K562 (cell line): ENCODE measurements around the gene TRANK1. TPM values are rescaled to one million over a fixed set of nuclear protein-coding genes. Genes with fewer than 3 reads are reported as not detected.
A peak's percentile ranks its signal among the peaks of the same experiment; 100 is the strongest.

ENCODE experiments used
- ATAC-seq: fragments of 200-7000 bp; cut with Tn5 transposase; 3 replicates; pipeline ENCODE4 v1.9.1; 2020; ENCODE audit warnings: moderate library complexity
- BruUV-seq: library from RNA; stranded (reverse); fragments of 400-500 nt; replicated peaks from 2 replicates; lab custom pipeline; 2021; lab: Mats Ljungman, UMichigan
- CTCF ChIA-PET: fragments of 300-600 bp; formaldehyde crosslinking; extraction: SDS; loops from one replicate; lab custom pipeline; 2021; ENCODE audit warnings: low intra/inter-chr PET ratio; lab: Yijun Ruan, JAX
- POLR2A ChIA-PET: fragments of 300-600, 350-650 bp; sonication (Branson Sonifier 250); formaldehyde crosslinking; extraction: SDS; loops from one replicate; lab custom pipeline; 2021; ENCODE audit warnings: antibody characterized with exemption, inconsistent platforms; lab: Yijun Ruan, JAX
- DNase-seq, 4 experiments: peaks; one replicate each; pipeline versions ENCODE4 v3.0.0 to v3.0.0-alpha.2; 2011 to 2018; ENCODE audit warnings: low spot score in 3 of 4, mixed read lengths in 3 of 4; ENCODE audit errors: extremely low read depth in 1 of 4
- FAIRE-seq: peaks from 2 replicates; lab custom pipeline; 2011; peaks lifted over from hg19 to GRCh38; lab: Jason Lieb, UNC
- H2AFZ ChIP-seq: 2 replicates; pipeline ENCODE4 v1.6.0; 2011; ENCODE audit warnings: low read depth, low read length, control low read depth, inconsistent platforms
- H3K27ac ChIP-seq: fragments of 200-600 bp; 3 replicates; pipeline ENCODE4 v1.8.0; 2011; ENCODE audit warnings: low read depth, mild to moderate bottlenecking, control low read depth, inconsistent platforms, low read length, moderate library complexity, mixed read lengths; ENCODE audit errors: extremely low read depth
- H3K27me3 ChIP-seq, 2 experiments: fragments of 300-600 bp in 1 of 2; 2 replicates in 1 of 2; 3 replicates in 1 of 2; pipeline versions ENCODE4 v1.6.0 to v1.8.0; 2011; ENCODE audit warnings: inconsistent platforms in 2 of 2, low read length in 2 of 2, mild to moderate bottlenecking in 1 of 2, mixed read lengths in 1 of 2, moderate library complexity in 1 of 2; ENCODE audit not compliant: control insufficient read depth in 2 of 2, insufficient read depth in 2 of 2
- H3K36me3 ChIP-seq: fragments of 300-600 bp; 3 replicates; pipeline ENCODE4 v1.8.0; 2011; ENCODE audit warnings: mild to moderate bottlenecking, low read length, inconsistent platforms; ENCODE audit not compliant: control insufficient read depth, insufficient read depth
- H3K4me1 ChIP-seq, 2 experiments: fragments of 200-600 bp in 1 of 2; replicated peaks in 1 of 2; 2 replicates in 1 of 2; 3 replicates in 1 of 2; pipeline versions ENCODE4 v1.5.1 to v1.8.0; 2011; ENCODE audit warnings: inconsistent platforms in 2 of 2, low read length in 2 of 2, mild to moderate bottlenecking in 1 of 2, mixed read lengths in 1 of 2, moderate library complexity in 1 of 2; ENCODE audit not compliant: control insufficient read depth in 2 of 2, insufficient read depth in 2 of 2
- H3K4me2 ChIP-seq: 2 replicates; pipeline ENCODE4 v1.6.1; 2011; ENCODE audit warnings: low read length, control low read depth, inconsistent platforms, mixed read lengths; ENCODE audit not compliant: insufficient read depth
- H3K4me3 ChIP-seq: fragments of 200-600 bp; sonication (generic), shearing (Covaris generic); 2 replicates; pipeline ENCODE4 v1.5.1; 2016; ENCODE audit warnings: control low read depth, inconsistent platforms
- H3K79me2 ChIP-seq: fragments of 200-600 bp; 3 replicates; pipeline ENCODE4 v1.8.0; 2011; ENCODE audit warnings: low read length, inconsistent platforms; ENCODE audit not compliant: control insufficient read depth, insufficient read depth
- H3K9ac ChIP-seq, 2 experiments: 2 replicates each; pipeline versions ENCODE4 v1.6.0 to v1.6.1; 2011; ENCODE audit warnings: low read depth in 2 of 2, low read length in 2 of 2, control low read depth in 1 of 2, inconsistent platforms in 1 of 2, mild to moderate bottlenecking in 1 of 2, mixed read lengths in 1 of 2; ENCODE audit not compliant: insufficient read depth in 1 of 2
- H3K9me1 ChIP-seq: one replicate; pipeline ENCODE4 v1.6.0; 2011; ENCODE audit warnings: inconsistent platforms, mild to moderate bottlenecking, low read length, moderate library complexity; ENCODE audit not compliant: control insufficient read depth, insufficient read depth
- H3K9me3 ChIP-seq: replicated peaks from 2 replicates; pipeline ENCODE4 v1.5.1; 2011; ENCODE audit warnings: low read depth, low read length, inconsistent platforms; ENCODE audit not compliant: control insufficient read depth, insufficient read depth
- H4K20me1 ChIP-seq: replicated peaks from 2 replicates; pipeline ENCODE4 v1.6.1; 2011; ENCODE audit warnings: low read length, inconsistent platforms, mixed read lengths; ENCODE audit not compliant: control insufficient read depth, insufficient read depth
- C11orf30 ChIP-seq: fragments of 450-650 bp; IDR thresholded peaks from 2 replicates; pipeline ENCODE4 v1.6.1; 2016; ENCODE audit warnings: low read depth, mild to moderate bottlenecking
- CEBPG ChIP-seq, 3 experiments: fragments of 200-800 bp in 1 of 3; sonication (Bioruptor generic) in 1 of 3; sonication (generic) in 1 of 3; formaldehyde crosslinking in 1 of 3; IDR thresholded peaks in 2 of 3; conservative IDR thresholded peaks in 1 of 3; 2 replicates each; pipeline versions ENCODE4 v1.6.1 to v1.8.0; 2016 to 2022; ENCODE audit warnings: missing compliant biosample characterization in 2 of 3, missing genetic modification characterization in 2 of 3, mild to moderate bottlenecking in 1 of 3, missing genetic modification reagents in 1 of 3
- FOXP1 ChIP-seq: sonication (generic); formaldehyde crosslinking; IDR thresholded peaks from 2 replicates; pipeline ENCODE4 v1.8.0; 2022; ENCODE audit warnings: mild to moderate bottlenecking, missing genetic modification reagents
- KAT2B ChIP-seq: IDR thresholded peaks from one replicate; pipeline ENCODE4 v1.6.1; 2012; ENCODE audit warnings: low read depth, mild to moderate bottlenecking, control low read depth, inconsistent platforms, low read length, moderate library complexity
- RFX1 ChIP-seq: fragments of 450-650 bp; IDR thresholded peaks from 2 replicates; pipeline ENCODE4 v1.6.1; 2016; ENCODE audit warnings: mild to moderate bottlenecking, moderate library complexity
- SPI1 ChIP-seq: IDR thresholded peaks from 2 replicates; pipeline ENCODE4 v1.6.1; 2011; ENCODE audit warnings: low read depth, low read length, control low read depth, borderline replicate concordance
- ZEB2 ChIP-seq: fragments of 450-650 bp; IDR thresholded peaks from 2 replicates; pipeline ENCODE4 v1.6.1; 2016
- ZNF449 ChIP-seq: fragments of 250-450 bp; sonication (Bioruptor Pico); IDR thresholded peaks from 2 replicates; pipeline ENCODE4 v1.8.0; 2022; ENCODE audit warnings: moderate library complexity, mild to moderate bottlenecking, inconsistent platforms
- ZNF830 ChIP-seq: fragments of 250-450 bp; sonication (Bioruptor Pico); IDR thresholded peaks from 2 replicates; pipeline ENCODE4 v1.5.0; 2021; ENCODE audit warnings: mild to moderate bottlenecking
- WGBS: fragments of 100-300 bp; shearing (Covaris generic); methylation state at CpG from one replicate; pipeline ENCODE4 v1.1.6; 2016; ENCODE audit warnings: low coverage, mixed read lengths; ENCODE audit not compliant: insufficient coverage; ENCODE audit errors: missing lambda C conversion rate; 5-methylcytosine and 5-hydroxymethylcytosine counted together
- in situ Hi-C: fragments of 300-500 bp; cut with MboI; formaldehyde crosslinking; loops from 4 replicates; pipeline ENCODE4 v1.15.0; 2018; ENCODE audit warnings: inconsistent platforms, mixed read lengths
- intact Hi-C: fragments of 100-400 bp; cut with micrococcal nuclease; formaldehyde crosslinking; loops from 2 replicates; pipeline ENCODE4 v1.14.2; 2022
- polyA plus RNA-seq, 8 experiments: library from polyadenylated mRNA; depleted of rRNA in 4 of 8; stranded (reverse) in 5 of 8; unstranded in 3 of 8; fragments of >200 nt; fragmentation: Nextera tagmentation in 2 of 8; fragmentation: Illumina TruSeq in 1 of 8; extraction: Ambion mirVana in 2 of 8; extraction: Trizol in 1 of 8; gene quantifications; 2 replicates each; pipeline versions ENCODE4 v1.2.1 to v1.2.3, GENCODE V29; 2011 to 2014; ENCODE audit warnings: inconsistent platforms in 1 of 8, missing spikeins in 1 of 8
- total RNA-seq, 7 experiments: library from RNA; depleted of rRNA in 6 of 7; stranded (reverse); fragments of >200 nt in 6 of 7; fragmentation: Illumina TruSeq in 2 of 7; extraction: Trizol in 2 of 7; gene quantifications; 2 replicates each; pipeline versions ENCODE4 v1.2.1 to v1.2.3, GENCODE V29; 2011 to 2021; ENCODE audit warnings: low replicate concordance in 1 of 7
- TF ChIP-seq, protein P1 (sequence below): fragments of 450-650 bp; IDR thresholded peaks from 2 replicates; pipeline ENCODE4 v1.6.1; 2017; ENCODE audit warnings: antibody characterized with exemption

The TRANK1 gene
- total and polyA plus RNA-seq, 9 of the 15 experiments (the other 6 are each of a cell fraction or from before 2014, with no cell fraction given) = 0.41 to 5.3 (median 2.1) TPM

DNA sequence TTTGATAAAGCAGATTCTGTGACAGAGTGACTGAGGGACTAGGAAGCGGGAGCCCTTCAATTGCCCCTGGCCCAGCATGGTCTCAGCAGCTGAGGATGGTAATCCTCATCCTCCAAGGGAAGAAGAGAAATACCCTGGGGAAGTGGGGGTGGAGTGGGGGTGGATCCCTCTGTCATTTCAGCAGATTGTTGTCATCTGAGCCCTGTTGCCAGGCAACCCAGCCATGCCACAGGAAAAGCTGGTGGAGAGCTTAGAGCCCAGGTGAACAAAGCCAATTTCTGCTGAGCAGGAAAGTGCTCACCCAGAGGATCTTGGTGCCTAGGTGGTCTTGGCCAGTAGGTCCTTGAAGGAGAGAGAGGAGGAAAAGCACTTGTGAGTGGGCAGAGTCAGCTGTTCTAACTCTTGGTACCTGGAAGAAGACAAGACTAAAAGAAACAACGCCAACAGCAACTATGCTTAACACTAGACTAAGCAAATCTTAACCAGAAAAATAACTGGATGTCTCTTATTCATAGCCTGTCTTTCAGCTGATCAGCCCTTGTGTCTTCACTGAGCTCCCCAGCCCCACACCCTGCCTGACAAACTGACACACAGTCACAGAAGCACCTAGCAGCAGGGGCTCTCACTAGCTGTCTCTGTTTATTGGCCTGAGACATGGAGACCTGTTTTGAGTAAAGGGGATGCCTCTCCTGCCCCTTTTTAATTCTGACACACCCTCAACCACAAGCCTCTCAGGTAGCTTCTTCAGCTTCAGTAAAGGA lies 140.4 kb downstream of the TRANK1 start:
- POLR2A ChIA-PET = interaction anchor here (1.2 kb wide), 1 partner anchor 13 kb away, joined by 3 read pairs; no protein-coding TSS in a partner anchor
- TF ChIP-seq RFX1 (peak; percentile 70), ZEB2 (no peak)
- TF ChIP-seq, all 486 proteins: peak for 1
- 0% methylated on average over 2 of the region's 2 CpGs for WGBS
- Histone ChIP-seq H3K9me1 (no peaks in the 10 kb centered on the region), H2AFZ (no peak overlapping the region), H3K4me3 (no peak overlapping the region), H3K4me2 (no peak overlapping the region), H3K9me3 (no peaks in the 10 kb centered on the region), H3K36me3 (no peaks in the 10 kb centered on the region), H3K27ac (no peak overlapping the region), H3K4me1 (no peaks in the 10 kb centered on the region), H3K27me3 (peaks cover 0 to 4% of the 10 kb centered on the region in 2 experiments; a peak in 1 of 5 replicates), H3K9ac (no peak overlapping the region), H3K79me2 (no peaks in the 10 kb centered on the region), H4K20me1 (no peaks in the 10 kb centered on the region)
- intact Hi-C loops (no loop called here), in situ Hi-C loops (no loop called here)
- no peak for FAIRE-seq
- no peak for ATAC-seq
- CTCF ChIA-PET = no interaction called here
- no TSS peak for BruUV-seq
- DNase-seq = no peak

- WGBS = 1% methylated on average over 5 of the region's 5 CpGs
- no peaks in the 10 kb centered on the region for H3K9me1 ChIP-seq
- no TSS peak for BruUV-seq
- H3K4me3 ChIP-seq = no peak overlapping the region
- ATAC-seq (no peak), DNase-seq (no peak), FAIRE-seq (no peak)
- no peak overlapping the region for H3K27ac ChIP-seq
- H3K9ac ChIP-seq = no peak overlapping the region
- H4K20me1 ChIP-seq = no peaks in the 10 kb centered on the region
- no peak overlapping the region for H3K4me2 ChIP-seq
- no peaks in the 10 kb centered on the region for H3K79me2 ChIP-seq
- no peaks in the 10 kb centered on the region for H3K9me3 ChIP-seq
- H2AFZ ChIP-seq = no peak overlapping the region
- ChIA-PET CTCF (no interaction called here), POLR2A (no interaction called here)
- intact Hi-C loops (no loop called here), in situ Hi-C loops (no loop called here)
- H3K4me1 ChIP-seq = no peaks in the 10 kb centered on the region
- H3K36me3 ChIP-seq = no peaks in the 10 kb centered on the region
- H3K27me3 ChIP-seq = peaks cover 0 to 4% of the 10 kb centered on the region in 2 experiments; a peak in 1 of 5 replicates
- TF ChIP-seq, protein P1, sequence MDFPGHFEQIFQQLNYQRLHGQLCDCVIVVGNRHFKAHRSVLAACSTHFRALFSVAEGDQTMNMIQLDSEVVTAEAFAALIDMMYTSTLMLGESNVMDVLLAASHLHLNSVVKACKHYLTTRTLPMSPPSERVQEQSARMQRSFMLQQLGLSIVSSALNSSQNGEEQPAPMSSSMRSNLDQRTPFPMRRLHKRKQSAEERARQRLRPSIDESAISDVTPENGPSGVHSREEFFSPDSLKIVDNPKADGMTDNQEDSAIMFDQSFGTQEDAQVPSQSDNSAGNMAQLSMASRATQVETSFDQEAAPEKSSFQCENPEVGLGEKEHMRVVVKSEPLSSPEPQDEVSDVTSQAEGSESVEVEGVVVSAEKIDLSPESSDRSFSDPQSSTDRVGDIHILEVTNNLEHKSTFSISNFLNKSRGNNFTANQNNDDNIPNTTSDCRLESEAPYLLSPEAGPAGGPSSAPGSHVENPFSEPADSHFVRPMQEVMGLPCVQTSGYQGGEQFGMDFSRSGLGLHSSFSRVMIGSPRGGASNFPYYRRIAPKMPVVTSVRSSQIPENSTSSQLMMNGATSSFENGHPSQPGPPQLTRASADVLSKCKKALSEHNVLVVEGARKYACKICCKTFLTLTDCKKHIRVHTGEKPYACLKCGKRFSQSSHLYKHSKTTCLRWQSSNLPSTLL = no peak
- TF ChIP-seq FOXP1 (CRISPR knock-in tag) (no peak), KAT2B (no peak), ZNF830 (CRISPR knock-in tag) (no peak), SPI1 (peak; percentile 44; the same call in 1 of the 2 replicates), CEBPG (CRISPR knock-in tag; IDR thresholded peaks at IDR 0.05) (no peak), CEBPG (tag; conservative IDR thresholded peaks at IDR 0.05 in 1 of 2, IDR thresholded peaks at IDR 0.05 in 1 of 2) (no peak), ZNF449 (CRISPR knock-in tag) (no peak), C11orf30 (peak; percentile 41; the same call in 1 of the 2 replicates)
Measured at GRCh38 chr3:36803091-36803791, 141.6 kb downstream of the TRANK1 start.
